Chondrocyte (in vitro differentiated cells): ENCODE results near the gene PLEKHH1. TPM values are rescaled to one million over a fixed set of nuclear protein-coding genes. Genes with fewer than 3 reads are reported as not detected.

Experiments
- DNase-seq: peaks from one replicate; pipeline ENCODE4 v3.0.0; 2021; ENCODE audit warnings: mixed read lengths, low spot score
- H3K27ac Mint-ChIP-seq: one replicate; pipeline ENCODE4 v1.8.0; 2021; ENCODE audit warnings: mild to moderate bottlenecking, moderate library complexity, mixed read lengths; ENCODE audit not compliant: unreplicated experiment
- H3K27me3 Mint-ChIP-seq: 2 replicates; pipeline ENCODE4 v1.8.0; 2021; ENCODE audit warnings: low read depth, mixed read lengths
- H3K36me3 Mint-ChIP-seq: 2 replicates; pipeline ENCODE4 v1.8.0; 2021; ENCODE audit warnings: low read depth, mixed read lengths
- H3K4me1 Mint-ChIP-seq: 2 replicates; pipeline ENCODE4 v1.8.0; 2021; ENCODE audit warnings: low read depth, mild to moderate bottlenecking, mixed read lengths
- H3K4me3 Mint-ChIP-seq: one replicate; pipeline ENCODE4 v1.8.0; 2021; ENCODE audit warnings: mild to moderate bottlenecking, moderate library complexity, mixed read lengths; ENCODE audit not compliant: unreplicated experiment
- H3K9me3 Mint-ChIP-seq: 2 replicates; pipeline ENCODE4 v1.8.0; 2021; ENCODE audit warnings: low read depth, mixed read lengths
- total RNA-seq: library from RNA; stranded (reverse); gene quantifications from 3 replicates; pipeline ENCODE4 v1.2.1, GENCODE V29; 2021
- TF ChIP-seq, protein P1 (sequence below): fragments of 200-600 bp; sonication (generic); IDR thresholded peaks from 2 replicates; pipeline ENCODE4 v1.5.0; 2021; ENCODE audit warnings: antibody characterized with exemption, mild to moderate bottlenecking, moderate library complexity

The PLEKHH1 gene
- total RNA-seq, 1 donor from 2014 or later, result 2.8 TPM

DNA sequence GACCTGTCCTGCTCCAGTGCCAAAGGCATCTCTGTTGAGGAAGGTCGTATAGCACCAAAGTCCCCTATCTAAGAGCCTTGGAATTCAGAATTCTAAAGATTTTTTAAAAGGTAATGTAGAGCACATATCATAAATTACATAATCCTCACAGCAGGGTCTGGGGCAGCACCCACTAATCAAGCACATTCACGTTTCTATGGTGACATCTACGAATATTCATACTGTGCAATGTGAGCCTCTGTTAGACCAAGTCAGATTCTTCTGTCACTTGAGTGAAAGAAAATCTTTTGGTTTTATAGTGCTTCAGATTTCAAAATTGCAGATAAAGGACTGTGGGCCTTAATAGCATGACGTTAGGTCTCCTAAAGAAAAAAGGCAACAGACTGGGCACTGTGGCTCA lies 31.4 kb upstream of the PLEKHH1 start:
- no peak for DNase-seq
- TF ChIP-seq, protein P1, sequence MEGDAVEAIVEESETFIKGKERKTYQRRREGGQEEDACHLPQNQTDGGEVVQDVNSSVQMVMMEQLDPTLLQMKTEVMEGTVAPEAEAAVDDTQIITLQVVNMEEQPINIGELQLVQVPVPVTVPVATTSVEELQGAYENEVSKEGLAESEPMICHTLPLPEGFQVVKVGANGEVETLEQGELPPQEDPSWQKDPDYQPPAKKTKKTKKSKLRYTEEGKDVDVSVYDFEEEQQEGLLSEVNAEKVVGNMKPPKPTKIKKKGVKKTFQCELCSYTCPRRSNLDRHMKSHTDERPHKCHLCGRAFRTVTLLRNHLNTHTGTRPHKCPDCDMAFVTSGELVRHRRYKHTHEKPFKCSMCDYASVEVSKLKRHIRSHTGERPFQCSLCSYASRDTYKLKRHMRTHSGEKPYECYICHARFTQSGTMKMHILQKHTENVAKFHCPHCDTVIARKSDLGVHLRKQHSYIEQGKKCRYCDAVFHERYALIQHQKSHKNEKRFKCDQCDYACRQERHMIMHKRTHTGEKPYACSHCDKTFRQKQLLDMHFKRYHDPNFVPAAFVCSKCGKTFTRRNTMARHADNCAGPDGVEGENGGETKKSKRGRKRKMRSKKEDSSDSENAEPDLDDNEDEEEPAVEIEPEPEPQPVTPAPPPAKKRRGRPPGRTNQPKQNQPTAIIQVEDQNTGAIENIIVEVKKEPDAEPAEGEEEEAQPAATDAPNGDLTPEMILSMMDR, result no peak
- Mint-ChIP-seq H3K9me3 (no peaks in the 10 kb centered on the region), H3K27ac (no peak overlapping the region), H3K4me1 (no peaks in the 10 kb centered on the region), H3K27me3 (peaks cover 5% of the 10 kb centered on the region), H3K36me3 (no peaks in the 10 kb centered on the region), H3K4me3 (no peak overlapping the region)

DNA sequence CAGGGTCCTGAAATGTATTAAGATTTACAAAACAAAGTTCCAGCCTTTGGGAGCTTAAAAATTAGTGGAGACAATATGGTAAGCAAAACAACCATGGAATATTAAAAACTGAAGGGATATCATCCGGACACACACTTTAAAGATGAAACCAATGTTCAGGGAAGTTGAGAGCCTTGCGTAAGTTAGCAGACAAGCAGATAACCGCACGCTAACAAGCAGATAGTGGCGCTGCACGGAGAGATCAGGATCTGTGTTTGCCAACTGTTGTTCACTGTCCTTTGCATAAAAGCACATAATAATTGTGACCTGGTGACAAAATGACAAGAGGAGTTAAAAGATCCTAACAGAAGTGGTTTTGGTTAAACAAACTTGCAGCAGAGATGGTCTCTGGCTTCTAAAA lies 30.2 kb upstream of the PLEKHH1 start:
- no peaks in the 10 kb centered on the region for H3K9me3 Mint-ChIP-seq
- TF ChIP-seq, protein P1, result no peak
- no peaks in the 10 kb centered on the region for H3K36me3 Mint-ChIP-seq
- no peak overlapping the region for H3K27ac Mint-ChIP-seq
- DNase-seq, result peak; percentile 6
- H3K4me3 Mint-ChIP-seq, result no peak overlapping the region
- peaks cover 5% of the 10 kb centered on the region for H3K27me3 Mint-ChIP-seq
- no peaks in the 10 kb centered on the region for H3K4me1 Mint-ChIP-seq

DNA sequence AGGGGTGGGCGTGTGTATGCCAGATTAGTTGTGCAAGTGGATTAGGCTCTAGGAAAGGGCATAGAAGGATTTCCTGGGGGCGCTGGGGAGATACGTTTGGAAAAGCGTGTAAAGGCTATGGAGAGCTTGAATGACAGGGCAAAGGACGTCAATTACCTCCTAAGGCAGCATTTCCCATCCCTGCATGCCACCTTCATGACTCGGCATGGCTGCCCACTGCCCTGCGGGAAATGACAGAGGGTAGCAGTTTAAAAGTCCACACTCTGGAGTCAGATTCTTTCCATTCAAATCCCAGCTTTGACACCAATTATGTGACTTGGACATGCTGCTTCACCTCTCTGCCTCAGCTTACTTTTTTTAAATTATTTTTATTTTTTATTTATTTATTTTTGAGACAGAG lies 29.8 kb upstream of the PLEKHH1 start:
- H3K9me3 Mint-ChIP-seq, result no peaks in the 10 kb centered on the region
- no peak overlapping the region for H3K4me3 Mint-ChIP-seq
- H3K36me3 Mint-ChIP-seq, result no peaks in the 10 kb centered on the region
- TF ChIP-seq, protein P1, result no peak
- H3K27me3 Mint-ChIP-seq, result peaks cover 8% of the 10 kb centered on the region
- DNase-seq, result peak; percentile 36
- no peak overlapping the region for H3K27ac Mint-ChIP-seq
- H3K4me1 Mint-ChIP-seq, result no peaks in the 10 kb centered on the region

DNA sequence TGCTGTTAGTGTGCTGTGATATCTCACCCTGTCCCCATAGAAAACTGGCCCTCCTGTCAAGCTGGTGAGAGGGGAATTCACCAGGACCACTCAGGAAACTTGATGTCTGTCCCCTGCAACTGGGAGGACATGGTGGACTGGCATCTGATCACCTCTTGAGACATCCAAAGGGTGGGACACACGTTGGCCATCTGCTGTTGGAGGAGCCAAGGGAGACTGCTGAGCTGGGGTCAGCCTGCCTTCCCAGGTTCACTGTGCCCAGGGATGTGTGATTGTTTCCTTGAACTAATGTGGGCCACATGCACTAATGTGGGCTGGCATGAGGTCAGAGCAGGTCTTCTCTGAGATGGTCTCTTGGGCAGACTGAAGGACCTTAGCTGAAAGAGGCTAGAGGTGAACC lies 27.8 kb upstream of the PLEKHH1 start:
- TF ChIP-seq, protein P1, result no peak
- H3K9me3 Mint-ChIP-seq, result no peaks in the 10 kb centered on the region
- DNase-seq, result peak; percentile 20
- peaks cover 12% of the 10 kb centered on the region for H3K27me3 Mint-ChIP-seq
- no peaks in the 10 kb centered on the region for H3K36me3 Mint-ChIP-seq
- H3K4me3 Mint-ChIP-seq, result no peak overlapping the region
- no peak overlapping the region for H3K27ac Mint-ChIP-seq
- no peaks in the 10 kb centered on the region for H3K4me1 Mint-ChIP-seq

DNA sequence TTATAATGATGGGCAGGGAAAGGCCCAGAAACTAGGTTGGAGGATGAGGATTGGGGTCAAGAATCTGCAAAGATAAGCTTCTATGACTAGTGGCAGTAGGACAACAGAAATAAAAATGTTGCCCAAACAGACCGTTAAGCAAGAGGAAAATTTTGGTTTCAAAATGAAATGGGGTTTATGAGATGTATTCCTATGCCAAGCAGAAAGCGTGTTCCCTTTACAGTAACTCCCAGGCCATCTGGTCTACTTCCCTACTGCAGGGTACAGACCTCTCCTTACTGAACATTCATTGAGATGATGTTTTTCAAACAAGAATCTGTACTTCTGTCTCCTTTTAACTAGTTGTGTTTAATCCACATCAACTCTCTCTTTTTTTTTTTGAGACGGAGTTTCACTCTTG lies 24.1 kb upstream of the PLEKHH1 start:
- TF ChIP-seq, protein P1, result no peak
- peaks cover 22% of the 10 kb centered on the region for H3K27me3 Mint-ChIP-seq
- DNase-seq, result no peak
- H3K27ac Mint-ChIP-seq, result no peak overlapping the region
- H3K36me3 Mint-ChIP-seq, result no peaks in the 10 kb centered on the region
- H3K9me3 Mint-ChIP-seq, result no peaks in the 10 kb centered on the region
- H3K4me3 Mint-ChIP-seq, result no peak overlapping the region
- H3K4me1 Mint-ChIP-seq, result no peaks in the 10 kb centered on the region
